ENCODE measurements around the gene ADAM12. TPM values are rescaled to one million over a fixed set of nuclear protein-coding genes. Genes with fewer than 3 reads are reported as not detected.

The ADAM12 gene
- total and polyA plus RNA-seq, 10 of the 15 experiments (the other 5 are each of a cell fraction or from before 2014, with no cell fraction given): under 0.01 to 0.62 (median 0.04) TPM; not detected in 5

- BruUV-seq (replicated peaks): no TSS peak
- Histone ChIP-seq H3K4me3 (no peak overlapping the region), H3K36me3 (ENCODE audit: control insufficient read depth in 2 of 2, insufficient read depth in 2 of 2, low read length in 1 of 2) (no peaks in the 10 kb centered on the region), H4K20me1 (ENCODE audit: control insufficient read depth, insufficient read depth) (no peaks in the 10 kb centered on the region), H3K9me3 (replicated peaks; ENCODE audit: control insufficient read depth, insufficient read depth, low read length) (no peaks in the 10 kb centered on the region), H3K79me2 (ENCODE audit: control insufficient read depth, insufficient read depth, low read length) (no peaks in the 10 kb centered on the region), H3K4me2 (ENCODE audit: control insufficient read depth, insufficient read depth) (no peak overlapping the region), H2AFZ (ENCODE audit: control insufficient read depth, low read depth, low read length) (no peak overlapping the region), H3K9ac (ENCODE audit: control insufficient read depth, insufficient read depth, low read length) (no peak overlapping the region), H3K4me1 (ENCODE audit: control insufficient read depth, insufficient read depth, low read length) (no peaks in the 10 kb centered on the region), H3K27me3 (replicated peaks in 1 of 2; ENCODE audit: control insufficient read depth in 2 of 2, insufficient read depth in 2 of 2, low read length in 1 of 2) (no peaks in the 10 kb centered on the region), H3K27ac (ENCODE audit: control insufficient read depth, insufficient read depth) (no peak overlapping the region)
- TF ChIP-seq SMC3 (IDR thresholded peaks at IDR 0.05; ENCODE audit: borderline replicate concordance, low read length) (no peak), RUNX3 (IDR thresholded peaks at IDR 0.05; ENCODE audit: low read length) (no peak)
- in situ Hi-C loops (cut with MboI): no loop called here
- intact Hi-C loops (cut with micrococcal nuclease; ENCODE audit: unreplicated experiment): no loop called here
- 14% methylated on average over 3 of the region's 3 CpGs for WGBS (ENCODE audit: insufficient coverage, insufficient replicate concordance, low lambda C conversion rate, missing lambda C conversion rate)
- RAD21 ChIA-PET (ENCODE audit: unreplicated experiment): no interaction called here
- no peak for FAIRE-seq
- POLR2A ChIA-PET: no interaction called here
- CTCF ChIA-PET: no interaction called here
- ATAC-seq: no peak
- SMC1A ChIA-PET (ENCODE audit: uncharacterized antibody, unreplicated experiment): no interaction called here
- DNase-seq (ENCODE audit: low read depth, low spot score): no peak
Measured at GRCh38 chr10:126119599-126119998, 268.7 kb downstream of the ADAM12 start.

GRCh38 chr10:126118476-126118875, 269.8 kb downstream of the ADAM12 start:
- no peak for DNase-seq (ENCODE audit: low read depth, low spot score)
- WGBS (ENCODE audit: insufficient coverage, insufficient replicate concordance, low lambda C conversion rate, missing lambda C conversion rate): 32% methylated on average over 4 of the region's 4 CpGs
- RAD21 ChIA-PET (ENCODE audit: unreplicated experiment): no interaction called here
- TF ChIP-seq ZBTB40 (IDR thresholded peaks at IDR 0.05; ENCODE audit: borderline replicate concordance): no peak
- no peak for TF ChIP-seq MAX (IDR thresholded peaks at IDR 0.05; ENCODE audit: low read depth, low read length)
- no peak for TF ChIP-seq E2F8 (IDR thresholded peaks at IDR 0.05; ENCODE audit: low read depth, partially characterized antibody)
- no peak for TF ChIP-seq JUND (IDR thresholded peaks at IDR 0.05; ENCODE audit: low read depth, low read length)
- TF ChIP-seq ZBTB11 (CRISPR knock-in tag; IDR thresholded peaks at IDR 0.05): no peak

More at GRCh38 chr10:126118476-126118875, 269.8 kb downstream of the ADAM12 start:
- H3K27ac ChIP-seq (ENCODE audit: control insufficient read depth, insufficient read depth): no peak overlapping the region
- intact Hi-C loops (cut with micrococcal nuclease; ENCODE audit: unreplicated experiment) (no loop called here), in situ Hi-C loops (cut with MboI) (no loop called here)
- POLR2A ChIA-PET: no interaction called here
- H3K4me3 ChIP-seq: no peak overlapping the region
- FAIRE-seq: no peak
- CTCF ChIA-PET: no interaction called here
- H3K36me3 ChIP-seq (ENCODE audit: control insufficient read depth in 2 of 2, insufficient read depth in 2 of 2, low read length in 1 of 2): no peaks in the 10 kb centered on the region
- no peaks in the 10 kb centered on the region for H3K79me2 ChIP-seq (ENCODE audit: control insufficient read depth, insufficient read depth, low read length)
- ATAC-seq: no peak
- no peaks in the 10 kb centered on the region for H4K20me1 ChIP-seq (ENCODE audit: control insufficient read depth, insufficient read depth)
- no peaks in the 10 kb centered on the region for H3K27me3 ChIP-seq (replicated peaks in 1 of 2; ENCODE audit: control insufficient read depth in 2 of 2, insufficient read depth in 2 of 2, low read length in 1 of 2)
- SMC1A ChIA-PET (ENCODE audit: uncharacterized antibody, unreplicated experiment): no interaction called here
- H3K4me2 ChIP-seq (ENCODE audit: control insufficient read depth, insufficient read depth): no peak overlapping the region
- H3K9me3 ChIP-seq (replicated peaks; ENCODE audit: control insufficient read depth, insufficient read depth, low read length): no peaks in the 10 kb centered on the region
- BruUV-seq (replicated peaks): no TSS peak
- H3K4me1 ChIP-seq (ENCODE audit: control insufficient read depth, insufficient read depth, low read length): no peaks in the 10 kb centered on the region
- H2AFZ ChIP-seq (ENCODE audit: control insufficient read depth, low read depth, low read length): no peak overlapping the region
- H3K9ac ChIP-seq (ENCODE audit: control insufficient read depth, insufficient read depth, low read length): no peak overlapping the region

Data from GM12878 (cell line).